ENCODE results near the gene ZNF407. TPM values are rescaled to one million over a fixed set of nuclear protein-coding genes. Genes with fewer than 3 reads are reported as not detected.

ZNF407 gene
- total RNA-seq, 2 experiments from 2014 or later, result 23.2 to 24.7 TPM

DNA sequence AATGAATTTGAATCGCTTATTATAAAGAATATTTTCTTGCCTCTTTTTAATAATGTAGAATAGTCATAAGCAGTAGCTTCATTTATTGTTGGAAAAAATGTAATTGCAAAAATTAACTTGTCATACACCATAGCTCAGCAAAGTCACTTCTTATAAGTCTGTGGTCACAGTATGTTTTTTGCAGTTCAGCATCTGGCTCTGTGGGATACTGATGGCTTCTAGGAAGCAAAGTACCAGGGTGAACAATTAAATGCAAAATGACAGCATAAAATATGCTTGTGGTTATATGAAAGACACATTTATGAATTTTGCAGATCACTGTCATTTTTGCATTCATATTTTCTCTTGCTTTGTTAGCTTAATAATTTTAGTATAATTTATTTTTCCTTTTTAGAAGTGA, 116.5 kb downstream of the ZNF407 start:
- no peak for DNase-seq

DNA sequence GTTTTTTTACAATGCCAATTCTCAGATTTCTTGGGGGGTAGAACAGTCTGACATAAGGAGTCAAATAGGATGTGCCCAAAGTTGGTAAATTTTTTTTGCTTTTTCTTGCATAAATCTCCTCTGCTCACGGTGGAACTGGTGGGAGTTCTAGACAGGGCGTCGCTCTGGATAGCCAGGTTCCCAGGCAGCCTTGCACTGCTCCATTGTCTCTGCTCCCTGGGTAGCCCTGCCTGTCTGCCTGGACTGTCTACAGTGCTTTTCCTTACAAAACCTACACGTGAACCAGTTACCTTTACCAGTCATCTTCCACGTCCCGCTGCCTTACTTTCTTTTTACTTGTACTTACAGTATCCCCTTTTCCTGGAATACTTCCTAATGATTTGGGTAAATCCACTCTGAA, 117.1 kb downstream of the ZNF407 start:
- no peak overlapping the region for H3K27ac ChIP-seq (ENCODE audit: low read depth in 1 of 2, low read length in 2 of 2)
- Mint-ChIP-seq H3K9me3 (peaks cover 2% of the 10 kb centered on the region), H3K36me3 (ENCODE audit: low read depth) (peaks cover 30% of the 10 kb centered on the region), H3K27ac (no peak overlapping the region), H3K4me3 (no peak overlapping the region), H3K27me3 (no peaks in the 10 kb centered on the region), H3K4me1 (ENCODE audit: low read depth) (peaks cover 7% of the 10 kb centered on the region)
- no peak for ATAC-seq (ENCODE audit: poor library complexity)
- CTCF ChIA-PET, result no interaction called here
- H3K4me3 ChIP-seq (ENCODE audit: low read length), result no peak overlapping the region
- TF ChIP-seq, protein P1, sequence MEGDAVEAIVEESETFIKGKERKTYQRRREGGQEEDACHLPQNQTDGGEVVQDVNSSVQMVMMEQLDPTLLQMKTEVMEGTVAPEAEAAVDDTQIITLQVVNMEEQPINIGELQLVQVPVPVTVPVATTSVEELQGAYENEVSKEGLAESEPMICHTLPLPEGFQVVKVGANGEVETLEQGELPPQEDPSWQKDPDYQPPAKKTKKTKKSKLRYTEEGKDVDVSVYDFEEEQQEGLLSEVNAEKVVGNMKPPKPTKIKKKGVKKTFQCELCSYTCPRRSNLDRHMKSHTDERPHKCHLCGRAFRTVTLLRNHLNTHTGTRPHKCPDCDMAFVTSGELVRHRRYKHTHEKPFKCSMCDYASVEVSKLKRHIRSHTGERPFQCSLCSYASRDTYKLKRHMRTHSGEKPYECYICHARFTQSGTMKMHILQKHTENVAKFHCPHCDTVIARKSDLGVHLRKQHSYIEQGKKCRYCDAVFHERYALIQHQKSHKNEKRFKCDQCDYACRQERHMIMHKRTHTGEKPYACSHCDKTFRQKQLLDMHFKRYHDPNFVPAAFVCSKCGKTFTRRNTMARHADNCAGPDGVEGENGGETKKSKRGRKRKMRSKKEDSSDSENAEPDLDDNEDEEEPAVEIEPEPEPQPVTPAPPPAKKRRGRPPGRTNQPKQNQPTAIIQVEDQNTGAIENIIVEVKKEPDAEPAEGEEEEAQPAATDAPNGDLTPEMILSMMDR (IDR thresholded peaks at IDR 0.05), result no peak
- H3K36me3 ChIP-seq (ENCODE audit: insufficient read depth, low read length), result no peaks in the 10 kb centered on the region
- H3K27me3 ChIP-seq (ENCODE audit: control insufficient read depth in 1 of 2, insufficient read depth in 2 of 2, low read length in 2 of 2), result no peaks in the 10 kb centered on the region
- POLR2A ChIA-PET, result no interaction called here
- intact Hi-C loops (cut with DNase I, micrococcal nuclease), result no loop called here
- no peaks in the 10 kb centered on the region for H3K4me1 ChIP-seq (ENCODE audit: insufficient read depth, low read length)
- peaks cover 0 to 4% of the 10 kb centered on the region in 2 experiments for H3K9me3 ChIP-seq (ENCODE audit: control insufficient read depth in 1 of 2, insufficient read depth in 1 of 2, low read length in 2 of 2)
- no peak for DNase-seq

More for the DNA sequence above, 116.5 kb downstream of the ZNF407 start:
- H3K4me3 ChIP-seq (ENCODE audit: low read length), result no peak overlapping the region
- Mint-ChIP-seq H3K27me3 (no peaks in the 10 kb centered on the region), H3K9me3 (no peaks in the 10 kb centered on the region), H3K36me3 (ENCODE audit: low read depth) (peaks cover 27% of the 10 kb centered on the region), H3K4me1 (ENCODE audit: low read depth) (peaks cover 7% of the 10 kb centered on the region), H3K4me3 (no peak overlapping the region), H3K27ac (no peak overlapping the region)
- H3K36me3 ChIP-seq (ENCODE audit: insufficient read depth, low read length), result no peaks in the 10 kb centered on the region
- ChIA-PET CTCF (no interaction called here), POLR2A (interaction anchor here (0.6 kb wide), 1 partner anchor 9 kb away, joined by 3 read pairs; no protein-coding TSS in a partner anchor)
- no peaks in the 10 kb centered on the region for H3K27me3 ChIP-seq (ENCODE audit: control insufficient read depth in 1 of 2, insufficient read depth in 2 of 2, low read length in 2 of 2)
- no peak overlapping the region for H3K27ac ChIP-seq (ENCODE audit: low read depth in 1 of 2, low read length in 2 of 2)
- TF ChIP-seq, protein P1 (IDR thresholded peaks at IDR 0.05), result no peak
- H3K4me1 ChIP-seq (ENCODE audit: insufficient read depth, low read length), result no peaks in the 10 kb centered on the region
- ATAC-seq (ENCODE audit: poor library complexity), result no peak
- H3K9me3 ChIP-seq (ENCODE audit: control insufficient read depth in 1 of 2, insufficient read depth in 1 of 2, low read length in 2 of 2), result no peaks in the 10 kb centered on the region
- intact Hi-C loops (cut with DNase I, micrococcal nuclease), result no loop called here

DNA sequence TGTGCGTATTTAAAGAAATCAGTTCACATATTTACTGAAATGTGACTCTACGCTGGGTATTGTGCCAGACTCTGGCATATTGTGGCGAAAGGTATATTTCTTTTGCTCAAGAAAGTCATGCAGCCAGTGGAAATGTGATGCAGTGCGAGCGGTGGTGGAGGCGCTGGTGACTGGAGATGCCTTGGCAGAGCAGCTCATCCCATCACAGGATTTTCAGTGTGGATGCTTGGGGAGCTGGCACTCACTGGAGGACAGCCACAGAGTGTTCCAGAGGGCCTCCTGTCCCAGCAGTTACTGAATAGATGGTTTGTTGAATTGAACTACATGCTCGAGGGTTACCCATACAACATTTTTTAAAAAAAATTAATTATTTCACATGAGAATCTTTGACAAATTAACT, 117.6 kb downstream of the ZNF407 start:
- intact Hi-C loops (cut with DNase I, micrococcal nuclease), result no loop called here
- ChIA-PET CTCF (no interaction called here), POLR2A (no interaction called here)
- H3K4me1 ChIP-seq (ENCODE audit: insufficient read depth, low read length), result no peaks in the 10 kb centered on the region
- H3K27ac Mint-ChIP-seq, result no peak overlapping the region
- H3K27ac ChIP-seq (ENCODE audit: low read depth in 1 of 2, low read length in 2 of 2), result no peak overlapping the region
- H3K36me3 ChIP-seq (ENCODE audit: insufficient read depth, low read length), result no peaks in the 10 kb centered on the region
- DNase-seq, result no peak
- peaks cover 30% of the 10 kb centered on the region for H3K36me3 Mint-ChIP-seq (ENCODE audit: low read depth)
- TF ChIP-seq, protein P1 (IDR thresholded peaks at IDR 0.05), result no peak
- ATAC-seq (ENCODE audit: poor library complexity), result no peak
- H3K4me3 ChIP-seq (ENCODE audit: low read length), result no peak overlapping the region
- H3K9me3 ChIP-seq (ENCODE audit: control insufficient read depth in 1 of 2, insufficient read depth in 1 of 2, low read length in 2 of 2), result peaks cover 0 to 4% of the 10 kb centered on the region in 2 experiments
- no peaks in the 10 kb centered on the region for H3K27me3 ChIP-seq (ENCODE audit: control insufficient read depth in 1 of 2, insufficient read depth in 2 of 2, low read length in 2 of 2)
- H3K9me3 Mint-ChIP-seq, result peaks cover 5% of the 10 kb centered on the region
- no peaks in the 10 kb centered on the region for H3K27me3 Mint-ChIP-seq
- peaks cover 9% of the 10 kb centered on the region for H3K4me1 Mint-ChIP-seq (ENCODE audit: low read depth)
- no peak overlapping the region for H3K4me3 Mint-ChIP-seq
